Liver (tissue), 9 donors: Measurements from ENCODE around the gene INA. TPM values are rescaled to one million over a fixed set of nuclear protein-coding genes. Genes with fewer than 3 reads are reported as not detected.
"Not testable (repeated sequence)": the region's sequence is repeated elsewhere in the genome, so short reads cannot be mapped to it uniquely, and the experiment has no call there.

Source experiments
- DNase-seq: peaks from one replicate; pipeline ENCODE4 v3.0.0-alpha.2; 2017; ENCODE audit warnings: low spot score
- H3K27ac ChIP-seq, 2 donors: one replicate each; pipeline ENCODE4 v1.7.0; 2013; ENCODE audit warnings: inconsistent platforms in 2 of 2, low read length in 2 of 2, control low read depth in 1 of 2, low read depth in 1 of 2, mild to moderate bottlenecking in 1 of 2
- H3K27me3 ChIP-seq, 4 donors: one replicate each; pipeline versions ENCODE4 v1.6.1 to v1.7.0; 2013; ENCODE audit warnings: low read length in 3 of 4, inconsistent platforms in 1 of 4, mild to moderate bottlenecking in 1 of 4, moderate library complexity in 1 of 4; ENCODE audit not compliant: control insufficient read depth in 4 of 4, insufficient read depth in 4 of 4
- H3K36me3 ChIP-seq, 4 donors: one replicate each; pipeline versions ENCODE4 v1.6.1 to v1.7.0; 2013; ENCODE audit warnings: low read length in 3 of 4, mild to moderate bottlenecking in 3 of 4, low read depth in 1 of 4, moderate library complexity in 1 of 4; ENCODE audit not compliant: control insufficient read depth in 4 of 4, insufficient read depth in 3 of 4
- H3K4me1 ChIP-seq, 4 donors: one replicate each; pipeline versions ENCODE4 v1.6.1 to v1.7.0; 2013; ENCODE audit warnings: low read length in 3 of 4, mild to moderate bottlenecking in 3 of 4, moderate library complexity in 1 of 4; ENCODE audit not compliant: control insufficient read depth in 4 of 4, insufficient read depth in 4 of 4
- H3K4me3 ChIP-seq, 3 donors: one replicate each; pipeline versions ENCODE4 v1.6.1 to v1.7.0; 2013; ENCODE audit warnings: low read length in 3 of 3, control low read depth in 1 of 3, low read depth in 1 of 3, mild to moderate bottlenecking in 1 of 3
- H3K9ac ChIP-seq, 2 donors: one replicate each; pipeline ENCODE4 v1.7.0; 2013; ENCODE audit warnings: low read length in 2 of 2, mild to moderate bottlenecking in 2 of 2, moderate library complexity in 2 of 2, control low read depth in 1 of 2, low read depth in 1 of 2
- H3K9me3 ChIP-seq, 4 donors: one replicate each; pipeline versions ENCODE4 v1.6.1 to v1.7.0; 2013; ENCODE audit warnings: low read length in 3 of 4; ENCODE audit not compliant: control insufficient read depth in 4 of 4
- EGR1 ChIP-seq, 2 donors: IDR thresholded peaks; 2 replicates each; pipeline ENCODE4 v1.6.1; 2016 to 2018; ENCODE audit warnings: antibody characterized with exemption in 2 of 2, low read depth in 2 of 2
- FOXA1 ChIP-seq: IDR thresholded peaks from 2 replicates; pipeline ENCODE4 v1.6.1; 2016; ENCODE audit warnings: antibody characterized with exemption
- FOXA2 ChIP-seq: IDR thresholded peaks from 2 replicates; pipeline ENCODE4 v1.6.1; 2016; ENCODE audit warnings: antibody characterized with exemption
- GABPA ChIP-seq, 2 donors: IDR thresholded peaks in 1 of 2; conservative IDR thresholded peaks in 1 of 2; 2 replicates each; pipeline ENCODE4 v1.6.1; 2016; ENCODE audit warnings: antibody characterized with exemption in 2 of 2, mild to moderate bottlenecking in 1 of 2, moderate library complexity in 1 of 2
- HNF4A ChIP-seq, 2 donors: conservative IDR thresholded peaks; 2 replicates each; pipeline ENCODE4 v1.6.1; 2016; ENCODE audit warnings: antibody characterized with exemption in 2 of 2, mild to moderate bottlenecking in 2 of 2
- HNF4G ChIP-seq: IDR thresholded peaks from 2 replicates; pipeline ENCODE4 v1.6.1; 2016; ENCODE audit warnings: antibody characterized with exemption
- JUND ChIP-seq, 2 donors: IDR thresholded peaks; 2 replicates each; pipeline ENCODE4 v1.6.1; 2016; ENCODE audit warnings: antibody characterized with exemption in 2 of 2
- NR2F2 ChIP-seq: IDR thresholded peaks from 2 replicates; pipeline ENCODE4 v1.6.1; 2016; ENCODE audit warnings: antibody characterized with exemption
- RAD21 ChIP-seq, 2 donors: IDR thresholded peaks; 2 replicates each; pipeline ENCODE4 v1.6.1; 2016; ENCODE audit warnings: antibody characterized with exemption in 2 of 2, mild to moderate bottlenecking in 2 of 2
- RXRA ChIP-seq, 2 donors: IDR thresholded peaks; 2 replicates each; pipeline ENCODE4 v1.6.1; 2017 to 2018; ENCODE audit warnings: antibody characterized with exemption in 2 of 2, mild to moderate bottlenecking in 1 of 2
- TAF1 ChIP-seq: conservative IDR thresholded peaks from 2 replicates; pipeline ENCODE4 v1.6.1; 2016; ENCODE audit warnings: antibody characterized with exemption, mild to moderate bottlenecking
- YY1 ChIP-seq: IDR thresholded peaks from 2 replicates; pipeline ENCODE4 v1.6.1; 2016; ENCODE audit warnings: antibody characterized with exemption, mild to moderate bottlenecking
- WGBS: extraction: QIAGEN DNeasy Blood & Tissue Kit; methylation state at CpG from one replicate; pipeline ENCODE4 v1.1.7; 2013; 5-methylcytosine and 5-hydroxymethylcytosine counted together
- polyA plus RNA-seq, 2 donors: library from polyadenylated mRNA; stranded (reverse) in 1 of 2; unstranded in 1 of 2; fragments of 200-250 nt in 1 of 2; fragments of >200 nt in 1 of 2; fragmentation: Nextera tagmentation in 1 of 2; extraction: Ambion mirVana in 1 of 2; gene quantifications; one replicate each; pipeline versions ENCODE4 v1.2.1 to v1.2.3, GENCODE V29; 2013 to 2015
- total RNA-seq, 2 donors: library from RNA; depleted of rRNA; stranded (reverse); fragments of >200 nt; gene quantifications; one replicate each; pipeline ENCODE4 v1.2.3, GENCODE V29; 2014
- TF ChIP-seq, protein P1 (sequence below): fragments of 150-350 bp; IDR thresholded peaks from 2 replicates; pipeline ENCODE4 v1.5.1; 2017; ENCODE audit warnings: improper control_type of control experiment, low read depth, low read length; ENCODE audit not compliant: missing input control
- TF ChIP-seq, protein P2 (sequence below): IDR thresholded peaks from 2 replicates; pipeline ENCODE4 v1.6.1; 2016; ENCODE audit warnings: antibody characterized with exemption
- TF ChIP-seq, protein P3 (sequence below): IDR thresholded peaks from 2 replicates; pipeline ENCODE4 v1.6.1; 2016; ENCODE audit warnings: antibody characterized with exemption
- TF ChIP-seq, protein P4 (sequence below): IDR thresholded peaks from 2 replicates; pipeline ENCODE4 v1.6.1; 2016; ENCODE audit warnings: antibody characterized with exemption
- TF ChIP-seq, protein P5 (sequence below): IDR thresholded peaks from 2 replicates; pipeline ENCODE4 v1.6.1; 2016; ENCODE audit warnings: antibody characterized with exemption, mild to moderate bottlenecking
- donor health status: healthy.
- donor health status: healthy.
- donor health status: healthy.
- donor health status: healthy.
- donor health status: healthy.

The INA gene
- total and polyA plus RNA-seq, 4 donors, result not detected

DNA sequence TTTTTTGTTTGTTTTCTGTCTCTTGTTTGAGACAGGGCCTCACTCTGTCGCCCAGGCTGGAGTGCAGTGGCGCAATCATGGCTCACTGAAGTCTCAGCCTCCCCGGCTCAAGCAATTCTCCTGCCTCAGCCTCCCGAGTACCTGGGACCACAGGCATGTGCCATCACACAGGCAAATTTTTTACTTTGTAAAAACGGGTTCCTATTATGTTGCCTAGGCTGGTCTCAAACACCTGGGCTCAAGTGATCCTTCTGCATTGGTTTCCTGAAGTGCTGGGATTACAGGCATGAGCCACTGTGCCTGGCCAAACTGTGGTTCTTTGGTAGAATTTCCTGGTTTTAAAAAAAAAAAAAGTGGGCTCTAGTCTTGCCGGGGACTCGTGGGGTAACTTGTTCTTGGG lies 31.4 kb upstream of the INA start, which contains the start of gene RPEL1:
Gene RPEL1, plus strand, starts transcription at position 301 of the 400 bp plus-strand sequence. CDS start 110 bp downstream, outside the sequence.
- H3K36me3 ChIP-seq, H3K9me3 ChIP-seq, H3K9ac ChIP-seq, H3K27ac ChIP-seq, H3K4me1 ChIP-seq, DNase-seq, H3K4me3 ChIP-seq, H3K27me3 ChIP-seq: not testable (repeated sequence)
- WGBS, result 90% methylated on average over 7 of the region's 7 CpGs

DNA sequence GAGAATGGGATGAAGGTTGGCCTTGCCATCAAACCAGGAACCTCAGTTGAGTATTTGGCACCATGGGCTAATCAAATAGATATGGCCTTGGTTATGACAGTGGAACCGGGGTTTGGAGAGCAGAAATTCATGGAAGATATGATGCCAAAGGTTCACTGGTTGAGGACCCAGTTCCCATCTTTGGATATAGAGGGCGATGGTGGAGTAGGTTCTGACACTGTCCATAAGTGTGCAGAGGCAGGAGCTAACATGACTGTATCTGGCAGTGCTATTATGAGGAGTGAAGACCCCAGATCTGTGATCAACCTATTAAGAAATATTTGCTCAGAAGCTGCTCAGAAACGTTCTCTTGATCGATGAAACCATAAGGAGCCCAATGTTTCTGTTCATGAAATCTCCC lies 30.6 kb upstream of the INA start:
- no peaks in the 10 kb centered on the region for H3K36me3 ChIP-seq
- H3K27me3 ChIP-seq, result no peaks in the 10 kb centered on the region
- TF ChIP-seq, protein P1, sequence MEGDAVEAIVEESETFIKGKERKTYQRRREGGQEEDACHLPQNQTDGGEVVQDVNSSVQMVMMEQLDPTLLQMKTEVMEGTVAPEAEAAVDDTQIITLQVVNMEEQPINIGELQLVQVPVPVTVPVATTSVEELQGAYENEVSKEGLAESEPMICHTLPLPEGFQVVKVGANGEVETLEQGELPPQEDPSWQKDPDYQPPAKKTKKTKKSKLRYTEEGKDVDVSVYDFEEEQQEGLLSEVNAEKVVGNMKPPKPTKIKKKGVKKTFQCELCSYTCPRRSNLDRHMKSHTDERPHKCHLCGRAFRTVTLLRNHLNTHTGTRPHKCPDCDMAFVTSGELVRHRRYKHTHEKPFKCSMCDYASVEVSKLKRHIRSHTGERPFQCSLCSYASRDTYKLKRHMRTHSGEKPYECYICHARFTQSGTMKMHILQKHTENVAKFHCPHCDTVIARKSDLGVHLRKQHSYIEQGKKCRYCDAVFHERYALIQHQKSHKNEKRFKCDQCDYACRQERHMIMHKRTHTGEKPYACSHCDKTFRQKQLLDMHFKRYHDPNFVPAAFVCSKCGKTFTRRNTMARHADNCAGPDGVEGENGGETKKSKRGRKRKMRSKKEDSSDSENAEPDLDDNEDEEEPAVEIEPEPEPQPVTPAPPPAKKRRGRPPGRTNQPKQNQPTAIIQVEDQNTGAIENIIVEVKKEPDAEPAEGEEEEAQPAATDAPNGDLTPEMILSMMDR, result no peak
- TF ChIP-seq YY1 (no peak), RXRA (IDR thresholded peaks at IDR 0.05) (no peak), HNF4G (no peak), TAF1 (no peak), EGR1 (IDR thresholded peaks at IDR 0.05; ENCODE audit: low read depth in 2 of 2) (no peak), FOXA2 (no peak), JUND (IDR thresholded peaks at IDR 0.05) (no peak), FOXA1 (no peak)
- TF ChIP-seq, protein P2, sequence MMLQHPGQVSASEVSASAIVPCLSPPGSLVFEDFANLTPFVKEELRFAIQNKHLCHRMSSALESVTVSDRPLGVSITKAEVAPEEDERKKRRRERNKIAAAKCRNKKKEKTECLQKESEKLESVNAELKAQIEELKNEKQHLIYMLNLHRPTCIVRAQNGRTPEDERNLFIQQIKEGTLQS, result no peak
- TF ChIP-seq, protein P3, sequence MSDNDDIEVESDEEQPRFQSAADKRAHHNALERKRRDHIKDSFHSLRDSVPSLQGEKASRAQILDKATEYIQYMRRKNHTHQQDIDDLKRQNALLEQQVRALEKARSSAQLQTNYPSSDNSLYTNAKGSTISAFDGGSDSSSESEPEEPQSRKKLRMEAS, result no peak
- peaks cover 0 to under 1% (median 0%) of the 10 kb centered on the region in 4 donors for H3K4me1 ChIP-seq
- no peak overlapping the region for H3K4me3 ChIP-seq
- no peak overlapping the region for H3K27ac ChIP-seq
- no peak overlapping the region for H3K9ac ChIP-seq
- 72% methylated on average over 4 of the region's 4 CpGs for WGBS
- no peaks in the 10 kb centered on the region for H3K9me3 ChIP-seq
- DNase-seq, result no peak

DNA sequence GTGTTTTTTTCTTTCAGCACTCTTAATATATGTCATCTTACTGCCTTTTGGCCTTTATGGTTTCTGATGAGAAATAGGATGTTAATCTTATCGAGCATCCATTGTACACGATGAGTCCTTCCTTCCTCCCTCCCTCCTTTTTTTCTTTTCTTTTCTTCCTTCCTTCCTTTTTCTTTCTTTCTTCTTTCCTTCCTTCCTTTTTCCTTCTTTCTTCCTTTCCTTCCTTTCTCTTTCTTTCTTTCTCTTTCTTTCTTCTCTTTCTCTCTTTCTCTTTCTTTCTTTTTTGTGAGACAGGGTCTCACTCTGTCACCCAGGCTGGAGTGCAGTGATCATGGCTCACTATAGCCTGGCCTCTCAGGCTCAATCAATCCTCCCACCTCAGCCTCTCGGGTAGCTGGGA lies 22.8 kb upstream of the INA start:
- Histone ChIP-seq H3K27ac (no peak overlapping the region), H3K4me1 (no peaks in the 10 kb centered on the region), H3K36me3 (no peaks in the 10 kb centered on the region), H3K9ac (no peak overlapping the region), H3K9me3 (no peaks in the 10 kb centered on the region), H3K4me3 (no peak overlapping the region), H3K27me3 (no peaks in the 10 kb centered on the region)
- 76% methylated on average over 3 of the region's 3 CpGs for WGBS
- no peak for DNase-seq
- TF ChIP-seq, protein P4, sequence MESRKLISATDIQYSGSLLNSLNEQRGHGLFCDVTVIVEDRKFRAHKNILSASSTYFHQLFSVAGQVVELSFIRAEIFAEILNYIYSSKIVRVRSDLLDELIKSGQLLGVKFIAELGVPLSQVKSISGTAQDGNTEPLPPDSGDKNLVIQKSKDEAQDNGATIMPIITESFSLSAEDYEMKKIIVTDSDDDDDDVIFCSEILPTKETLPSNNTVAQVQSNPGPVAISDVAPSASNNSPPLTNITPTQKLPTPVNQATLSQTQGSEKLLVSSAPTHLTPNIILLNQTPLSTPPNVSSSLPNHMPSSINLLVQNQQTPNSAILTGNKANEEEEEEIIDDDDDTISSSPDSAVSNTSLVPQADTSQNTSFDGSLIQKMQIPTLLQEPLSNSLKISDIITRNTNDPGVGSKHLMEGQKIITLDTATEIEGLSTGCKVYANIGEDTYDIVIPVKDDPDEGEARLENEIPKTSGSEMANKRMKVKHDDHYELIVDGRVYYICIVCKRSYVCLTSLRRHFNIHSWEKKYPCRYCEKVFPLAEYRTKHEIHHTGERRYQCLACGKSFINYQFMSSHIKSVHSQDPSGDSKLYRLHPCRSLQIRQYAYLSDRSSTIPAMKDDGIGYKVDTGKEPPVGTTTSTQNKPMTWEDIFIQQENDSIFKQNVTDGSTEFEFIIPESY, result no peak
- no peak for TF ChIP-seq YY1
- TF ChIP-seq TAF1, result no peak
- no peak for TF ChIP-seq GABPA (IDR thresholded peaks at IDR 0.05 in 1 of 2, conservative IDR thresholded peaks at IDR 0.05 in 1 of 2)
- no peak for TF ChIP-seq FOXA2
- no peak for TF ChIP-seq JUND (IDR thresholded peaks at IDR 0.05)
- TF ChIP-seq, protein P3, result no peak
- TF ChIP-seq EGR1 (IDR thresholded peaks at IDR 0.05; ENCODE audit: low read depth in 2 of 2), result no peak
- TF ChIP-seq NR2F2, result no peak
- TF ChIP-seq, protein P1, result no peak
- no peak for TF ChIP-seq RAD21 (IDR thresholded peaks at IDR 0.05)
- no peak for TF ChIP-seq HNF4A (conservative IDR thresholded peaks at IDR 0.05)
- TF ChIP-seq, protein P5, sequence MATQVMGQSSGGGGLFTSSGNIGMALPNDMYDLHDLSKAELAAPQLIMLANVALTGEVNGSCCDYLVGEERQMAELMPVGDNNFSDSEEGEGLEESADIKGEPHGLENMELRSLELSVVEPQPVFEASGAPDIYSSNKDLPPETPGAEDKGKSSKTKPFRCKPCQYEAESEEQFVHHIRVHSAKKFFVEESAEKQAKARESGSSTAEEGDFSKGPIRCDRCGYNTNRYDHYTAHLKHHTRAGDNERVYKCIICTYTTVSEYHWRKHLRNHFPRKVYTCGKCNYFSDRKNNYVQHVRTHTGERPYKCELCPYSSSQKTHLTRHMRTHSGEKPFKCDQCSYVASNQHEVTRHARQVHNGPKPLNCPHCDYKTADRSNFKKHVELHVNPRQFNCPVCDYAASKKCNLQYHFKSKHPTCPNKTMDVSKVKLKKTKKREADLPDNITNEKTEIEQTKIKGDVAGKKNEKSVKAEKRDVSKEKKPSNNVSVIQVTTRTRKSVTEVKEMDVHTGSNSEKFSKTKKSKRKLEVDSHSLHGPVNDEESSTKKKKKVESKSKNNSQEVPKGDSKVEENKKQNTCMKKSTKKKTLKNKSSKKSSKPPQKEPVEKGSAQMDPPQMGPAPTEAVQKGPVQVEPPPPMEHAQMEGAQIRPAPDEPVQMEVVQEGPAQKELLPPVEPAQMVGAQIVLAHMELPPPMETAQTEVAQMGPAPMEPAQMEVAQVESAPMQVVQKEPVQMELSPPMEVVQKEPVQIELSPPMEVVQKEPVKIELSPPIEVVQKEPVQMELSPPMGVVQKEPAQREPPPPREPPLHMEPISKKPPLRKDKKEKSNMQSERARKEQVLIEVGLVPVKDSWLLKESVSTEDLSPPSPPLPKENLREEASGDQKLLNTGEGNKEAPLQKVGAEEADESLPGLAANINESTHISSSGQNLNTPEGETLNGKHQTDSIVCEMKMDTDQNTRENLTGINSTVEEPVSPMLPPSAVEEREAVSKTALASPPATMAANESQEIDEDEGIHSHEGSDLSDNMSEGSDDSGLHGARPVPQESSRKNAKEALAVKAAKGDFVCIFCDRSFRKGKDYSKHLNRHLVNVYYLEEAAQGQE, result no peak
- no peak for TF ChIP-seq RXRA (IDR thresholded peaks at IDR 0.05)
